ENCODE results near the gene CHCHD5.

The CHCHD5 gene

GRCh38 chr2:112627060-112628040, 42.9 kb downstream of the CHCHD5 start:
- Histone ChIP-seq H3K36me3 (ENCODE audit: insufficient read depth) (no peaks in the 10 kb centered on the region), H3K4me1 (ENCODE audit: low read depth, poor library complexity, severe bottlenecking) (peaks cover 16% of the 10 kb centered on the region), H3K9ac (no peak overlapping the region), H3K27ac (no peak overlapping the region), H3K79me2 (ENCODE audit: insufficient read depth, low read depth) (no peaks in the 10 kb centered on the region), H4K20me1 (ENCODE audit: insufficient read depth) (no peaks in the 10 kb centered on the region), H3K4me2 (peak overlapping the region; percentile 54), H3K4me3 (IDR thresholded peaks at IDR 0.05; ENCODE audit: insufficient read depth, low read depth, low read length) (peak overlapping the region; percentile 49), H2AFZ (ENCODE audit: low read depth) (peak overlapping the region; percentile 64), H3K27me3 (ENCODE audit: insufficient read depth, low read depth) (peaks cover 7% of the 10 kb centered on the region; the same call in 1 of the 2 replicates)
- TF ChIP-seq, protein P1, sequence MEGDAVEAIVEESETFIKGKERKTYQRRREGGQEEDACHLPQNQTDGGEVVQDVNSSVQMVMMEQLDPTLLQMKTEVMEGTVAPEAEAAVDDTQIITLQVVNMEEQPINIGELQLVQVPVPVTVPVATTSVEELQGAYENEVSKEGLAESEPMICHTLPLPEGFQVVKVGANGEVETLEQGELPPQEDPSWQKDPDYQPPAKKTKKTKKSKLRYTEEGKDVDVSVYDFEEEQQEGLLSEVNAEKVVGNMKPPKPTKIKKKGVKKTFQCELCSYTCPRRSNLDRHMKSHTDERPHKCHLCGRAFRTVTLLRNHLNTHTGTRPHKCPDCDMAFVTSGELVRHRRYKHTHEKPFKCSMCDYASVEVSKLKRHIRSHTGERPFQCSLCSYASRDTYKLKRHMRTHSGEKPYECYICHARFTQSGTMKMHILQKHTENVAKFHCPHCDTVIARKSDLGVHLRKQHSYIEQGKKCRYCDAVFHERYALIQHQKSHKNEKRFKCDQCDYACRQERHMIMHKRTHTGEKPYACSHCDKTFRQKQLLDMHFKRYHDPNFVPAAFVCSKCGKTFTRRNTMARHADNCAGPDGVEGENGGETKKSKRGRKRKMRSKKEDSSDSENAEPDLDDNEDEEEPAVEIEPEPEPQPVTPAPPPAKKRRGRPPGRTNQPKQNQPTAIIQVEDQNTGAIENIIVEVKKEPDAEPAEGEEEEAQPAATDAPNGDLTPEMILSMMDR (conservative IDR thresholded peaks at IDR 0.05; ENCODE audit: low read depth, low read length): no peak

GRCh38 chr2:112629224-112629623, 44.8 kb downstream of the CHCHD5 start:
- Histone ChIP-seq H3K4me2 (no peak overlapping the region), H3K79me2 (ENCODE audit: insufficient read depth, low read depth) (no peaks in the 10 kb centered on the region), H4K20me1 (ENCODE audit: insufficient read depth) (no peaks in the 10 kb centered on the region), H3K9ac (no peak overlapping the region), H3K4me1 (ENCODE audit: low read depth, poor library complexity, severe bottlenecking) (peaks cover 16% of the 10 kb centered on the region), H2AFZ (ENCODE audit: low read depth) (no peak overlapping the region), H3K36me3 (ENCODE audit: insufficient read depth) (no peaks in the 10 kb centered on the region), H3K27ac (no peak overlapping the region), H3K4me3 (IDR thresholded peaks at IDR 0.05; ENCODE audit: insufficient read depth, low read depth, low read length) (no peak overlapping the region), H3K27me3 (ENCODE audit: insufficient read depth, low read depth) (peaks cover 10% of the 10 kb centered on the region; the same call in 1 of the 2 replicates)
- TF ChIP-seq, protein P1 (conservative IDR thresholded peaks at IDR 0.05; ENCODE audit: low read depth, low read length): no peak

DNA sequence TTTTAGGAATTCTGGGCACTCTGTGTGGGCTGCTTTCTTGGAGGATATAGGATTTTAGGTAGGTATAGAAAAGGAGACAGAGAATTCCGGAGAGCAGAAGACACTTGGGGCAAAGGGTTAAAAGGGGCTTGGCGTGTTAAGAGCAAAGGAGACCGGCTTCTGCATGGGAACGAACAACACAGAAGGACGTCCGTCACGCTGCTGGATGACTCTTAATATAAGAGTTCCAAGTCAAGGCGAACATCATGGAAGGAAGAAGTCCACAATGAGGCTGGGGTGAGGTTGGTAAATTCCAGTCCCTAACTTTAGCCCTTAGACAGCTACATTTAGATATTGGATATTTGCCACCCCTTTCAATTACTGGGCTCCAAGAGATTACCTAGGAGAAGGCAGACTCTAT, 45.4 kb downstream of the CHCHD5 start:
- TF ChIP-seq, protein P1 (conservative IDR thresholded peaks at IDR 0.05; ENCODE audit: low read depth, low read length): no peak
- no peak overlapping the region for H2AFZ ChIP-seq (ENCODE audit: low read depth)
- H3K27ac ChIP-seq: no peak overlapping the region
- no peaks in the 10 kb centered on the region for H3K79me2 ChIP-seq (ENCODE audit: insufficient read depth, low read depth)
- no peaks in the 10 kb centered on the region for H3K36me3 ChIP-seq (ENCODE audit: insufficient read depth)
- H3K27me3 ChIP-seq (ENCODE audit: insufficient read depth, low read depth): peaks cover 14% of the 10 kb centered on the region; the same call in 1 of the 2 replicates
- H3K9ac ChIP-seq: no peak overlapping the region
- H4K20me1 ChIP-seq (ENCODE audit: insufficient read depth): no peaks in the 10 kb centered on the region
- no peak overlapping the region for H3K4me2 ChIP-seq
- peaks cover 16% of the 10 kb centered on the region for H3K4me1 ChIP-seq (ENCODE audit: low read depth, poor library complexity, severe bottlenecking)
- no peak overlapping the region for H3K4me3 ChIP-seq (IDR thresholded peaks at IDR 0.05; ENCODE audit: insufficient read depth, low read depth, low read length)

- Histone ChIP-seq H3K4me1 (ENCODE audit: low read depth, poor library complexity, severe bottlenecking) (peaks cover 16% of the 10 kb centered on the region), H4K20me1 (ENCODE audit: insufficient read depth) (no peaks in the 10 kb centered on the region), H3K27me3 (ENCODE audit: insufficient read depth, low read depth) (peaks cover 19% of the 10 kb centered on the region; the same call in 1 of the 2 replicates), H3K27ac (no peak overlapping the region), H3K4me3 (IDR thresholded peaks at IDR 0.05; ENCODE audit: insufficient read depth, low read depth, low read length) (no peak overlapping the region), H2AFZ (ENCODE audit: low read depth) (no peak overlapping the region), H3K4me2 (no peak overlapping the region), H3K79me2 (ENCODE audit: insufficient read depth, low read depth) (no peaks in the 10 kb centered on the region), H3K36me3 (ENCODE audit: insufficient read depth) (no peaks in the 10 kb centered on the region), H3K9ac (no peak overlapping the region)
- TF ChIP-seq, protein P1 (conservative IDR thresholded peaks at IDR 0.05; ENCODE audit: low read depth, low read length): no peak
Measured at GRCh38 chr2:112630268-112630667, 45.9 kb downstream of the CHCHD5 start.

All from KMS-11 (cell line).